ENCODE measurements around the gene TPO.

Gene TPO

DNA sequence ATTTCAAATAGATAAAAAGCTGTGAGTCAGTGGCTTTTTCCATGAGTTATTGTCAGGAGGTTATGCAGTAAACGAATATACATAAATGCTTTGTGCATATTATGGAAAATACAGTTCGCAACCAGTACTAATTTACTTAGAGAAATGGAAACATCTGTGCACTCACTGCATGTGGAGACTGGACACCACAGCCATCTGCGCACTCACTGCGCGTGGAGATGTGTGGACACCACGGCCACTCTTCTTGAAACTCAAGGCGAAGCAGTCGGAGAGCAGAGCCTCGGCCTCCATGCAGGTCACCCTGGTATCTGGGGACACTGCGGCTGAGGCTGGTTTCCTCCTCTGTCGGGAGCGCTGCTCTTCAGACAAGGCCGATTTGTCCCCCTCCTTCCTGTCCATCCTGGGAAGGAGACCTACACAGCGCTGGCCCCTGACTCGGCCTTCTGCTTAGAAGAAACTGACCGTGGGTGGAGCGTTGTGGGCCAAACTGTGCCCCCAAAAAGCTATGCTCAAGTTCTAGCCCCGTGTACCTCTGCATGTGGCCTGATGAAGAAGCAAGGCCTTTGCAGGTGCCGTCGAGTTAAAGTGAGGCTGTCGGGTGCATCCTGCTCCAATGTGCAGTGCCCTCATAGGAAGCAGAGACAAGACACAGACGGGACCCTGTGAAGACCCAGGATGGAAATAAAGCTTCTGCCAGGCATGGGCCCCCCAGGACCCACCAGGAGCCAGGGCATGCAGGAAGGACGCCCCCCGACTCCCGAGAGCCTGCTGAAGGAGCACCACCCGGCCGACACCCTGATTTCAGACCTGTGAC lies 88.0 kb downstream of the TPO start:
- Histone ChIP-seq H3K36me3 (ENCODE audit: control insufficient read depth, insufficient read depth, low read length) (no peaks in the 10 kb centered on the region), H3K9ac (ENCODE audit: low read length) (no peak overlapping the region), H3K27me3 (ENCODE audit: control insufficient read depth, insufficient read depth, low read length) (no peaks in the 10 kb centered on the region), H3K4me1 (ENCODE audit: control insufficient read depth, insufficient read depth, low read length) (no peaks in the 10 kb centered on the region), H3K4me3 (ENCODE audit: low read length) (no peak overlapping the region), H3K9me3 (ENCODE audit: control insufficient read depth, low read length) (no peaks in the 10 kb centered on the region)

DNA sequence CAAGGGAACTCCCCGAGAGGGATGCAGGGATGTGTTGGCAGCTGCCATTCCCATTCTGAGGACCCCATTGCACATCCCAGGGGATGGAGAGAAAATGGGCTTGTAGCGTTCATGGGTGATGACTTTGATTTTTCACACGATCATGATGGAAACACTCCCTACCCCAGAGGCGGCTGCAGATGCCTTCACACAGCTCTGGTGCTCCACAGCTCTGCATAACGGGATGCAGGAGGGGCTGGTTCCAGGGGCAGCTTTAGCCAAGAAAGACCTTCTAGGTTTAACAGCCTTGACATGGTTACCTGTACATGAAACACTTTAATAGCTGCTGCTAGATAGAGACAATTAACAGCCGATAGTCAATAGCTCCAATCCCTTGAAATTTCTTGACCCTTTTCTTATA lies 88.7 kb downstream of the TPO start:
- no peaks in the 10 kb centered on the region for H3K4me1 ChIP-seq (ENCODE audit: control insufficient read depth, insufficient read depth, low read length)

DNA sequence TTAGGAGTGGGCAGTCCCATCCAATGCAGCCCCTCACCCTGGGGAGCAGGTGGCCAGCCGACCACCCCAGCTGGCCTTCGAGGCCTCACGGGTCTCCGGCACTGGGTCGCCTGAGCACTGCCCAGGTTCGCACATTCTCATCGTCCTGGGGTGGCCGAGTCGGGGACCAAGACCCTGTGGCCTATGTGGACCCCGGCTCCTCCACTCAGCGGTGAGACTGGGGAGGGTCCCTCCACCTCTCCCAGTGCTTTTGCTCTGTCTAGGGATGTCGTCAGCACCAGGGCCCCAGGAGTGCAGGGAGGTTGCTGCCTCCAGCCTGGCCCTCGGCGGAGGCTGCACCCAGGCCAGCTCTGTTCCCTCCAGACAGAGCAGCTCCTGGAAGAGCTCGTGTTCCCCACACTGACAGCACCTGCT lies 89.6 kb downstream of the TPO start:
- H3K36me3 ChIP-seq (ENCODE audit: control insufficient read depth, insufficient read depth, low read length), result no peaks in the 10 kb centered on the region
- H3K9me3 ChIP-seq (ENCODE audit: control insufficient read depth, low read length), result no peaks in the 10 kb centered on the region

More for the DNA sequence above, 88.7 kb downstream of the TPO start:
- Histone ChIP-seq H3K4me3 (ENCODE audit: low read length) (no peak overlapping the region), H3K36me3 (ENCODE audit: control insufficient read depth, insufficient read depth, low read length) (no peaks in the 10 kb centered on the region), H3K9me3 (ENCODE audit: control insufficient read depth, low read length) (no peaks in the 10 kb centered on the region), H3K9ac (ENCODE audit: low read length) (no peak overlapping the region), H3K27me3 (ENCODE audit: control insufficient read depth, insufficient read depth, low read length) (no peaks in the 10 kb centered on the region)

DNA sequence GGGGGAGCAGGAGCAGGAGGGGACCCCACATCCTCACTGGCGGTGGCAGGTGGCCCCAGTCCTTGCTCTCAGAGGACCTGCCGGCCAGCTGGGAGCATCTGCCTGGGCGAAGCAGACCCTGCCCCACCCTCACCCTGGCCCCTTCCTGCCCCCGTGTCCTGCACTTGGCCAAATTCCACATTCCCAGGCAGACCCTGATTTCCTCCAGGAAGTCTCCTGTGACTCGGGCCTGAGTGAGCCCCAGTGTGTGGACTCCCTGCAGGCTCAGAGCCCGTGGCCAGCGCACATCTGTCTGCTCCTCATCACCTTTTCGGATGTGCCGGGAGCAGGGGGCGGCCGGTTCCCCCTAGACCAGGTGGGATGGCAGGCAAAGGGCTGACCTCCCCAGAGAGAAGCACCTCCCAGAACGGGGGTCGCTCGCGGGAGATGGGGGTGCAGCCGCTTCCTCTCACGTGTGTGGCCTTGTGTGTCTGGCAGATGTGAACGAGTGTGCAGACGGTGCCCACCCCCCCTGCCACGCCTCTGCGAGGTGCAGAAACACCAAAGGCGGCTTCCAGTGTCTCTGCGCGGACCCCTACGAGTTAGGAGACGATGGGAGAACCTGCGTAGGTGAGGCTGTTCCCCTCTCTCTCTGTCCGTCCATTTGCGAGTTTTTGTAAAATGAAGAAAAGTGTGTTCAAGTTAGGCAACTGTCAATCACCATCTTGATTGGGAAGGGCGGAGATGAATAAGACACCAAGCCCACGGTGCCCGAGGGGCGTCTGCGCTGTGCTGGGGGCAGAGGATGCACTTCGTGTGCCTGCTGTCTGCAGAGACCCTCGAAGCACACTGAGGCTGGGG lies 90.4 kb downstream of the TPO start:
- no peaks in the 10 kb centered on the region for H3K27me3 ChIP-seq (ENCODE audit: control insufficient read depth, insufficient read depth, low read length)
- no peaks in the 10 kb centered on the region for H3K4me1 ChIP-seq (ENCODE audit: control insufficient read depth, insufficient read depth, low read length)
- no peak overlapping the region for H3K4me3 ChIP-seq (ENCODE audit: low read length)
- no peak overlapping the region for H3K9ac ChIP-seq (ENCODE audit: low read length)
- no peaks in the 10 kb centered on the region for H3K9me3 ChIP-seq (ENCODE audit: control insufficient read depth, low read length)
- no peaks in the 10 kb centered on the region for H3K36me3 ChIP-seq (ENCODE audit: control insufficient read depth, insufficient read depth, low read length)

More for the DNA sequence above, 89.6 kb downstream of the TPO start:
- Histone ChIP-seq H3K4me3 (ENCODE audit: low read length) (no peak overlapping the region), H3K4me1 (ENCODE audit: control insufficient read depth, insufficient read depth, low read length) (no peaks in the 10 kb centered on the region), H3K27me3 (ENCODE audit: control insufficient read depth, insufficient read depth, low read length) (no peaks in the 10 kb centered on the region), H3K9ac (ENCODE audit: low read length) (no peak overlapping the region)

DNA sequence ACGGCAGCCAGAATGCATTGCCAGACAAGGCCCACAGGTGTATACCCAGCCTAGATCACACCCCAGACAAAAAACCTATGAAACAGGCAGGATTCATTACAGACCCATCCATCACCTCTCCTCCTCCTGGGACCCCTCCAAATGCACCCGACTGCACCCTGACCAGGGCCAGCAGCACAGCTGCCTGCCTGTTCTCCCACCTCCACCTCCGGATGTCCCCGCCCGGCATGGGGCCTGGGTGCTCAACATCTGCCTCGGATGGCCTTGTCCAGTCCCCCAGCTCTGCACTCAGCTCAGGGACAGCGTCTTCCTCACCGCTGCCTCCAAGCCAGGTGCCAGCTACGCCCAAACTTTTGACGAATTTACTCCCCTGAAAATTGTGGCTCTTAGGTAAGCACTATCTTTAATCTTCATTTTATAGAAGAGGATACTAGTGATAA lies 91.1 kb downstream of the TPO start:
- H3K9me3 ChIP-seq (ENCODE audit: control insufficient read depth, low read length), result no peaks in the 10 kb centered on the region
- H3K9ac ChIP-seq (ENCODE audit: low read length), result no peak overlapping the region
- H3K36me3 ChIP-seq (ENCODE audit: control insufficient read depth, insufficient read depth, low read length), result no peaks in the 10 kb centered on the region
- H3K4me3 ChIP-seq (ENCODE audit: low read length), result no peak overlapping the region
- H3K27me3 ChIP-seq (ENCODE audit: control insufficient read depth, insufficient read depth, low read length), result no peaks in the 10 kb centered on the region
- H3K4me1 ChIP-seq (ENCODE audit: control insufficient read depth, insufficient read depth, low read length), result no peaks in the 10 kb centered on the region

DNA sequence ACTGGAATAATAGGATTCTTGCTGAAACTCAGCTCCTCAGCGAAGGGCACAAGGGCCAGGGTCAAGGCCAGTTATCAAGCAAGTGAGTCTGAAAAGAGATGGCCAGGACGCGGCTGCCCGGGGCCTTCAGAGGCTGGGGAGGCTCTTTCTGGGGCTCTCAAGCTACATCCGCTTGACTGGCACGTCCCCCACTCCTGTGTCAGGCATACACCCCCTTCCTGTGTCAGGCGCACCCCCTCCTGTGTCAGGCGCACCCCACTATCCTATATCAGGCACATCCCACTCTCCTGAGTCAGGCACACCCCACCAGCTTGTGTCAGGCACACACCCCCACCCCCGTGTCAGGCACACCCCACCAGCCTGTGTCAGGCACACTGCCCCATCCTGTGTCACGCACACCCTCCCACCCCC lies 91.8 kb downstream of the TPO start:
- H3K27me3 ChIP-seq (ENCODE audit: control insufficient read depth, insufficient read depth, low read length), result no peaks in the 10 kb centered on the region
- H3K9me3 ChIP-seq (ENCODE audit: control insufficient read depth, low read length), result no peaks in the 10 kb centered on the region
- no peak overlapping the region for H3K4me3 ChIP-seq (ENCODE audit: low read length)
- H3K4me1 ChIP-seq (ENCODE audit: control insufficient read depth, insufficient read depth, low read length), result no peaks in the 10 kb centered on the region
- H3K36me3 ChIP-seq (ENCODE audit: control insufficient read depth, insufficient read depth, low read length), result no peaks in the 10 kb centered on the region
- no peak overlapping the region for H3K9ac ChIP-seq (ENCODE audit: low read length)

DNA sequence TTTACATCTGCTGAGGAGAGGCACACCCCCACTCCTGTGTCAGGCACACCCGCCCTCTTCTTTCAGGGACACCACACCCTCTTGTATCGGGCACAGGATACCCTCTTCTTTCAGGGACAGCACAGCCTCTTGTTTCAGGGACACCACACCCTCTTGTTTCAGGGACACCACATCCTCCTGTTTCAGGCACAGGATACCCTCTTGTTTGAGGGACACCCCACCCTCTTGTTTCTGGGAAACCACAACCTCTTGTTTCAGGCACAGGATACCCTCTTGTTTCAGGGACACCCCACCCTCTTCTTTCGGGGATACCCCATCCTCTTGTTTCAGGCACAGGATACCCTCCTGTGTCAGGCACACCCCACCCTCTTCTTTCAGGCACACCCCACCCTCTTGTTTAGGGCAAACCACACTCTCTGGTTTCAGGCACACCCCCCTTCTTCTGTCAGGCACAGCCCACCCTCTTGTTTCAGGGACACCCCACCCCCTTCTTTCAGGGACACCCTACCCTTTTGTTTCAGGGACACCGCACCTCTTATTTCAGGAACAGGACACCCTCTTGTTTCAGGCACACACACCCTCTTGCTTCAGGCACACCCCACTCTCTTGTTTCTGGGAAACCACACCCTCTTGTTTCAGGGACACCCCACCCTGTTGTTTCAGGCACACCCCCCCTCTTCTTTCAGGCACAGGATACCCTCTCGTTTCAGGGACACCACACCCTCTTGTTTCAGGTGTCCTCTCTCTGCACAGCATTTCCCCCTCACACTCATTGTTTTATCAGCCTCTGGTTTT lies 96.2 kb downstream of the TPO start:
- Histone ChIP-seq H3K4me3 (ENCODE audit: low read length) (no peak overlapping the region), H3K9me3 (ENCODE audit: control insufficient read depth, low read length) (no peaks in the 10 kb centered on the region), H3K27me3 (ENCODE audit: control insufficient read depth, insufficient read depth, low read length) (no peaks in the 10 kb centered on the region), H3K9ac (ENCODE audit: low read length) (no peak overlapping the region), H3K4me1 (ENCODE audit: control insufficient read depth, insufficient read depth, low read length) (no peaks in the 10 kb centered on the region), H3K36me3 (ENCODE audit: control insufficient read depth, insufficient read depth, low read length) (no peaks in the 10 kb centered on the region)

DNA sequence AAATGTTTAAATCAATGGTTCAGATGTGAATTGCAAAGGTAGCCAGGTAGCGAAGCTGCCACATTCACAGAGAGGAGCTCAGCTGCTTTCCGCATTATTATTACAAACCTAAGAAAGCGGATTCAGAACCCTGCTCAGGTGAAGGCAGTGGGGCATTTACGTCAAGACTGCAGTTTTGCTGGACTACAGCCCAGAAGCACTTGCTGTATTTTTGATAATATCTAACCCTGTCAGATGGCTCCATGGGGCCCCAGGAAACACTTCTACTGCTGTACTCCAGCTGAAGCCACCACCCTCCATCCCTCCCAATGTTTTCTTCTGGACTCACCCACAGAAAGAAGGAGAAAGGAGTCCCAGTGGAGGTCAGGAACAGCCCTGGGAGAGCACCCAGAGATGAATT lies 96.9 kb downstream of the TPO start:
- no peaks in the 10 kb centered on the region for H3K36me3 ChIP-seq (ENCODE audit: control insufficient read depth, insufficient read depth, low read length)
- H3K4me3 ChIP-seq (ENCODE audit: low read length), result no peak overlapping the region
- H3K4me1 ChIP-seq (ENCODE audit: control insufficient read depth, insufficient read depth, low read length), result no peaks in the 10 kb centered on the region
- H3K9ac ChIP-seq (ENCODE audit: low read length), result no peak overlapping the region
- H3K27me3 ChIP-seq (ENCODE audit: control insufficient read depth, insufficient read depth, low read length), result no peaks in the 10 kb centered on the region
- H3K9me3 ChIP-seq (ENCODE audit: control insufficient read depth, low read length), result no peaks in the 10 kb centered on the region

DNA sequence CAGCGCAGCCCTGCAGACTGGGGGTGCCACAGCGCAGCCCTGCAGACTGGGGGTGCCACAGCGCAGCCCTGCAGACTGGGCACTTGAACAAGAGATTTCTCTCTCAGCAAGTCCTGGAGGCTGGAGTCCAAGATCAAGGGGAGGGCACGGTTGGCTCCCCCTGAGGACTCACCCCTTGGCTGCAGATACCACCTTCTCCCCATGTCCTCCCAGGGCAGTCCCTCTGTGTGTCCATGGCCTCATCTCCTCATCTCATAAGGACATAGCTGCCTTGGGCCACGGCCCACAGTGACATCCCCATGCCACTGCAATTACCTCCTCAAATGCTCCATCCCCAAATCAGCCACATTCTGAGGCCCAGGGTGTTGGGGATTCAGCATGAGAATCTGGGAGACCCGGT lies 98.2 kb downstream of the TPO start:
- Histone ChIP-seq H3K27me3 (ENCODE audit: control insufficient read depth, insufficient read depth, low read length) (no peaks in the 10 kb centered on the region), H3K4me3 (ENCODE audit: low read length) (no peak overlapping the region), H3K9ac (ENCODE audit: low read length) (no peak overlapping the region), H3K4me1 (ENCODE audit: control insufficient read depth, insufficient read depth, low read length) (no peaks in the 10 kb centered on the region), H3K36me3 (ENCODE audit: control insufficient read depth, insufficient read depth, low read length) (no peaks in the 10 kb centered on the region), H3K9me3 (ENCODE audit: control insufficient read depth, low read length) (no peaks in the 10 kb centered on the region)

DNA sequence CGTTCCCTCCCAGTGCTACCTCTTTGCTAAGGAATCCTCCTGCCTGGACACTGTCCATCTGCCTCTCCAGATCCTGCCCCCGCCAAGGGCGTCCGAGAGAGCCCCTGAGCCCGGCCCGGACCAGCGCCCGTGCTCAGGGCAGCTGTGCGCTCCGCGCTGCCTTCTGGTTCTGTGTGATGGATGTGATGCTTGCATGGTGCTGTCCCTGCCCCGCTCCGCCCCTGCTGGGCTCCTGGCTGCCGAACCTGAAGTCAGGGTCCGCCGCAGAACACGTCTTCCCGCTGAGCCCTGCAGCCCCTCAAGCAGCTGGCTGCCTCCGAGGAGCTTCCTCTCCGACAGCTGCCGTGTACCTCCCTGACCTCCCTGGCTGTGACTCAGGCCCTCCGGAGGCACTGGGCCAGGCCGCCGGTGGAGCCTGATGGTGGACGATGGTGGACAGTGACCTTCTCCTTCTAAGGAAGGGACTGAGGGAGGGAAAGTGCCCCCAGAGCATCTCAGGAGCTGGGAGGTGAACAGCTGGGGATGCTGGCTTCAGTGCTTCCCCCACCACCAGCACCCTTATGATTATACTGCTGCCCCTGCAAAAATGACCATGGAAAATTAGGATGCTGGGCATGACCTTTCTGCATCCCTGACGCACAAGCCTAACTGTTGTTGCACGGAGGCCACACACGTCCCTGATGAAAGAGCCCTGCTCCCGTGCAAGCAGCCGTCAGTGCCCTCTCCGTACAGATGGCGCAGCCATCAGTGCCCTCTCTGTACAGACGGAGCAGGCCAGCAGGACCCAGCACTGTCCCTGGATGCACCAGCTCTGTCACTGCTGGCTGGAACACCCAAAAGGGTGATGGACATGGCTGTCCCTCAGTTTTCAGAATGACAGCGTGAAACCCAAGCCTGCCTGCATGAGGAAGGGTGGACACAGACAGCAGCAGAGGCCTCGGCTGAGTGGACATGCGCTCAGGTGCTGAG lies 99.3 kb downstream of the TPO start:
- no peak overlapping the region for H3K4me3 ChIP-seq (ENCODE audit: low read length)
- H3K27me3 ChIP-seq (ENCODE audit: control insufficient read depth, insufficient read depth, low read length), result no peaks in the 10 kb centered on the region
- H3K36me3 ChIP-seq (ENCODE audit: control insufficient read depth, insufficient read depth, low read length), result no peaks in the 10 kb centered on the region
- no peaks in the 10 kb centered on the region for H3K9me3 ChIP-seq (ENCODE audit: control insufficient read depth, low read length)
- H3K9ac ChIP-seq (ENCODE audit: low read length), result no peak overlapping the region
- H3K4me1 ChIP-seq (ENCODE audit: control insufficient read depth, insufficient read depth, low read length), result no peaks in the 10 kb centered on the region

DNA sequence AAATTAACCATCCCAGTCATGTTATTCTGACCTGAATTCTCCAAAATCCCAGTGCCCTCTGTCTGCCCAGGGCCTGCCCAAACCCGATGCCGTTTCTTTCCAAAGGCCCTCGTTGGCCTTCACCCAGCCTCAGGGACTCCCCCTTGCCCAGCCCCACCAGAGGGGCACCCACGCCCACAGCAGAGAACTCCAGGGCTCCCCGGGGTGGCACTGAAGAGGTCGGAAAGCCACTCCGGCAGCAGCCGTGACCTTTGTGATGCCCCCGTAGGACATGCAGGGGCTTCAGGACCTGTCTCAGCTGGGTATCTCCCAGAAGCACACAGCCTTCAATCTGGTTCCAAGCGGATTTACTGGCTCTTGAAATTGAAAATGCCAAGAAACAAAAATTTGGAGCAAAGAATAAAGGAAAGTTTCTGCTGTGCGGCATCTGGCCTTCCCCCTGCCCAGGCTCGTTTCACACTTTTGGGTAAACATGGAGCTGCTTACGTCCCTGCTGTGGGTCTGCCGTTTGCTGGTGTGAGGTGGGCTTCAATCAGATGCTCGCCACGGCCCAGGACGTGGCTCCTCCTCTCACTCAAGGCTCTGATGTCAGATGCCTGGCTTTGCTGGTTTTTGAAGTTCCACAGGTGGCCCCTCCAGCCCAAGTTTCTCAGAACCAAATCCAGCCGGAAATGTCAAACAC lies 101.3 kb downstream of the TPO start:
- no peaks in the 10 kb centered on the region for H3K27me3 ChIP-seq (ENCODE audit: control insufficient read depth, insufficient read depth, low read length)
- H3K4me3 ChIP-seq (ENCODE audit: low read length), result no peak overlapping the region
- no peaks in the 10 kb centered on the region for H3K4me1 ChIP-seq (ENCODE audit: control insufficient read depth, insufficient read depth, low read length)
- H3K9me3 ChIP-seq (ENCODE audit: control insufficient read depth, low read length), result no peaks in the 10 kb centered on the region
- no peak overlapping the region for H3K9ac ChIP-seq (ENCODE audit: low read length)
- H3K36me3 ChIP-seq (ENCODE audit: control insufficient read depth, insufficient read depth, low read length), result no peaks in the 10 kb centered on the region
